NK-92 treated with Interleukin-12 subunit alpha and Interleukin-12 subunit beta, amount 100 ng/mL, for 24 hours (cell line): ENCODE data around the gene HPCA.

ENCODE experiments used
- DNase-seq: peaks from one replicate; lab custom pipeline; 2025; lab: John Stamatoyannopoulos, UW

The HPCA gene

DNA sequence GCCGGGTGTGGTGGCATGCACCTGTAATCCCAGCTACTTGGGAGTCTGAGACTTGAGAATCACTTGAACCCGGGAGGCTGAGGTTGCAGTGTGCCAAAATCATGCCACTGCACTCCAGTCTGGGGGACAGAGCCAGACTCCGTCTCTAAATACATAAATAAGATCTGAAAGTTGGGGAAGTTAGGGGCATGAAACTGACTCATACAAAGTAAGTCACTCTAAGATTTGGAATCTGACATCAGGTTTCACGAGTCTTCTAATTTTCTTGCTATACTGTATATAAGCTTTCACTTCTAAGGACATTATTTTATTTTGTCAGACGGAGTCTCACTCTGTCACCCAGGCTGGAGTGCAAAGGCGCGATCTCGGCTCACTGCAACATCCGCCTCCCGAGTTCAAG lies 48.2 kb downstream of the HPCA start:
- no peak for DNase-seq

DNA sequence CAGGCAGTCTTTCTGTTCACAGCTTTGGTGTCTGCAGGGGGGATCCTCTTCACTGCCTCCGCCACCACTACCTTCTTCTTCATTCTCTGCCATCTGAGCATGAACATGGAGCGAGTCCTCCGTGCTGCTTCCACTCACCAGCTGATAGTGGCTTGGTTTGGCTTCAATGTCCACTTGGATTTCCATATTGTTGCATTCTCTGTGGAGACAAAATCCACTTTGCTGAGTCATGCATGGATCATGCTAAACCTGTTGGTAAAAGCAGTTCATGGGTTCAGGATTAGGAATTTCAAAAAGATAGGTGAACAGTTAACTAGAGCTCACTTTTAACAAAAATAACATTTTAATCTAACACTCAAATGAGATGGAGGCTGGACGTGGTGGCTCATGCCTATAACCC lies 50.8 kb downstream of the HPCA start:
- DNase-seq, result no peak

DNA sequence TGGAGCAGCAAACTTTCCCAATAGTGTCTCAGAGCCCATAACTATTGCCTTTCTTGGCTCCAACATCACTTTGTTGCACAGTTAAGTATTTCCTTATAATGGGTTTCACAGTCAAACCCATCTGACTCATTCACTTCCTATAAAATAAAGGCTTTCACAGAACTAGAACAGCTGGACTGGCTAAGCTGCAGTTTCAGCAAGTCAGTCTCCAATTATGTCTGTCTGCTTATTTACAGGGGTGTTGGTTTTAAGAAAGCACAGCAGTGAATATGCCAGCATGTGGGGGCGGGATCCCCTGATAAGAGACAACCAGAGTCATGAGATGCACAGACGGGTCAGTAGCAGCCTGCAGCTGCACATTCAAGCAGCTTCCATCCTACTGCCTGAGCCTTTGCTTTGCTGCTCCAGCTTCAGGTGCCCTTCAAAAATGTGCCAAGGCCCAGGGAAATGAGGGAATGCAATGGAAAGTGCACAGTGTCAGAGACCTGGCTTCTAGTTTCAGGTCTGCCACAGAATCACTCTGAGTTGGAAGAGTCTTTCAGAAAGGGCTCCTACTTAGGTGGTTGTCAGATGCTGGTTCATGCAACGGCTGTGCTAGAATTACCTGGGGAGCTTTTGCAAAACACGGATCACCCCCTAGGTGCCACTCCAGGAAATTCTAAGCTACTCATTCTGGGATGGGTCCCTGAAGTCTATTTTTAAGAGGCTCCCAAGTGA lies 53.5 kb downstream of the HPCA start:
- DNase-seq, result peak; percentile 28

DNA sequence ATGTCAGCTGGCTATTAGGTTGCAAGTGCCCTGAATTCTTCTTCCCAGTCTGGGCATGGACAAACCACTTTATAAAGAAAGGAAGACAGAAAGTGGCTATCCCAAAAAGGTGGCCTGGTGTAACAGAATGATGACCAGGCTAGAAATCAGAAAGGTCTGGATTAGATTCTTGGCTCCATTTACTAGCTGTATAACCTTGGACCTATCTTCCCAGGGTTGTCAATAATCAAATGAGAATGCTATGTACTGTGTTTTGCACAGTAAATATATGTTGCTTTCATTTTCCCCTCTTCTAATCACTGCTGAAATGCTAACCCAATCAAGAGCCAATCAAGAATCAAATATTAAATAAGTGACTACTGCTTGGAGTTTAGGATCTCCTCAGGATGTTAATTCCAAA lies 57.9 kb downstream of the HPCA start:
- DNase-seq, result no peak
